ENCODE data around the gene SHC3. TPM values are rescaled to one million over a fixed set of nuclear protein-coding genes. Genes with fewer than 3 reads are reported as not detected.

SHC3 gene
- total RNA-seq, 1 donor from 2014 or later: 17.7 TPM

DNA sequence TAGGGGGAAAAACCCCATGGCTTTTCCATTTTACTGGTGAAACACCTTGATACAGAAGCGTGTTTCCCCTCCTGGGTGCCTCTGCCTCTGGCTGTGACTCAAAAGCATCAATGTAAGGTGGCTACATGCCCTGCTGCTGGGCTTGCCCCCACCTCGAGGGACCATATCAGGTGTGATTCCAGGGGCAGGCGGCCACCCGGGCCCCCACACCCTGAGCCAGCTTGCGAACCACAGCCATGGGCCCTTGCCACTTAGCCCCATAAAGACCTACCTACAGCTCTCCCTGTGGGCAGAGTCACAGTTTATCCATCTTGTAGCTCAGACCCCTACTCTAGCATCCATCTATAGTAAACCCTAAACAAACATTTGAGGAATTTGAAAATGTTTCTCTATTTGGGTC lies 10.8 kb downstream of the SHC3 start:
- TF ChIP-seq CTCF (conservative IDR thresholded peaks at IDR 0.05): no peak
- Mint-ChIP-seq H3K36me3 (ENCODE audit: low read depth) (peaks cover 5% of the 10 kb centered on the region), H3K4me1 (peaks cover 18% of the 10 kb centered on the region), H3K4me3 (no peak overlapping the region), H3K27me3 (ENCODE audit: low read depth) (no peaks in the 10 kb centered on the region), H3K27ac (ENCODE audit: unreplicated experiment) (no peak overlapping the region), H3K9me3 (no peaks in the 10 kb centered on the region)
- no peak for DNase-seq (ENCODE audit: low read depth, low spot score)

GRCh38 chr9:89166852-89167251 lies 11.8 kb downstream of the SHC3 start:
- TF ChIP-seq CTCF (conservative IDR thresholded peaks at IDR 0.05): no peak
- no peak overlapping the region for H3K27ac Mint-ChIP-seq (ENCODE audit: unreplicated experiment)
- no peaks in the 10 kb centered on the region for H3K27me3 Mint-ChIP-seq (ENCODE audit: low read depth)
- peaks cover 4% of the 10 kb centered on the region for H3K36me3 Mint-ChIP-seq (ENCODE audit: low read depth)
- H3K9me3 Mint-ChIP-seq: no peaks in the 10 kb centered on the region
- peaks cover 9% of the 10 kb centered on the region for H3K4me1 Mint-ChIP-seq
- no peak for DNase-seq (ENCODE audit: low read depth, low spot score)
- H3K4me3 Mint-ChIP-seq: no peak overlapping the region

DNA sequence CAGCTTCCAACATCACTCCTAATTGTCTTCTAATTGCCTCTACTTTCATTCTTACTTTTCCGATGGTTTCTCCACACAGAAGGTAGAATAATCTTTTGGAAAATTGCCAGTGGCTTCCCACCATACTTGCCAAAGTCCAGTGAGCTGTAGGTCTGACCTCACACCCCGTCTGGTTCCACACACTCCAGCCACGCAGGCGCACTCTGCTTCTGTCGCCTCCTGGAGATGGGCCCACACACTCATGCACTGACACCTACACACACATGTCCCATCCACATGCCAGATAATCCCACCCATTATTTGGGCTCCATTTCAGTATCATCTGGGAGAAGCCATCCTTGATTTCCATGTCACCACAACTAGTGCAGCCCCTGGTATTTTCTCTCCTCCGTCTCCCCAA lies 12.7 kb downstream of the SHC3 start:
- H3K4me3 Mint-ChIP-seq: no peak overlapping the region
- no peak for TF ChIP-seq CTCF (conservative IDR thresholded peaks at IDR 0.05)
- no peak overlapping the region for H3K27ac Mint-ChIP-seq (ENCODE audit: unreplicated experiment)
- peaks cover 7% of the 10 kb centered on the region for H3K36me3 Mint-ChIP-seq (ENCODE audit: low read depth)
- no peak for DNase-seq (ENCODE audit: low read depth, low spot score)
- H3K9me3 Mint-ChIP-seq: no peaks in the 10 kb centered on the region
- H3K27me3 Mint-ChIP-seq (ENCODE audit: low read depth): no peaks in the 10 kb centered on the region
- peaks cover 5% of the 10 kb centered on the region for H3K4me1 Mint-ChIP-seq

GRCh38 chr9:89165341-89165740 lies 13.3 kb downstream of the SHC3 start:
- DNase-seq (ENCODE audit: low read depth, low spot score): no peak
- Mint-ChIP-seq H3K9me3 (no peaks in the 10 kb centered on the region), H3K27ac (ENCODE audit: unreplicated experiment) (no peak overlapping the region), H3K36me3 (ENCODE audit: low read depth) (peaks cover 7% of the 10 kb centered on the region), H3K4me3 (no peak overlapping the region), H3K27me3 (ENCODE audit: low read depth) (no peaks in the 10 kb centered on the region), H3K4me1 (peaks cover 5% of the 10 kb centered on the region)
- TF ChIP-seq CTCF (conservative IDR thresholded peaks at IDR 0.05): no peak

GRCh38 chr9:89161221-89161620 lies 17.4 kb downstream of the SHC3 start:
- Mint-ChIP-seq H3K27ac (ENCODE audit: unreplicated experiment) (no peak overlapping the region), H3K9me3 (peaks cover 2% of the 10 kb centered on the region), H3K27me3 (ENCODE audit: low read depth) (no peaks in the 10 kb centered on the region), H3K36me3 (ENCODE audit: low read depth) (peaks cover 13% of the 10 kb centered on the region), H3K4me1 (peaks cover 5% of the 10 kb centered on the region), H3K4me3 (no peak overlapping the region)
- TF ChIP-seq CTCF (conservative IDR thresholded peaks at IDR 0.05): no peak
- DNase-seq (ENCODE audit: low read depth, low spot score): no peak

DNA sequence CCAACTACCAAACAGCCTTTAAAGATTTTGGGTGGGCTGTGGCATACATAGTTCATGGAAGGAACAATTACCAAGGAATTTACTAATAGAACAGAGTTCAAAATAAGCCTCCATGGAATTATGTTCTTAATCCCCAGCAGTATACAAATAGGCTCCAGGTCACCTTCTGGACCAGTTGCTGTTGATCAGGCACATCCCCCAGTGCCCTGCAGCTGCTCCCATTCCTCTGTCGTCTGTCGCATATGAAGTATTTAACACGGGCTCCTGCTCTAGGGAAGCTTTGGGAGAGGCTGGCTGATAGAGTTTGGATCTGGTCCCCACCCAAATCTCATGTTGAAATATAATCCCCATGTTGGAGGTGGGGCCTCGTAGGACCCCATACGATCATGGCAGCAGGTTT lies 17.8 kb downstream of the SHC3 start:
- TF ChIP-seq CTCF (conservative IDR thresholded peaks at IDR 0.05): no peak
- Mint-ChIP-seq H3K27me3 (ENCODE audit: low read depth) (no peaks in the 10 kb centered on the region), H3K4me1 (peaks cover 5% of the 10 kb centered on the region), H3K9me3 (peaks cover 2% of the 10 kb centered on the region), H3K4me3 (no peak overlapping the region), H3K27ac (ENCODE audit: unreplicated experiment) (no peak overlapping the region), H3K36me3 (ENCODE audit: low read depth) (peaks cover 12% of the 10 kb centered on the region)
- no peak for DNase-seq (ENCODE audit: low read depth, low spot score)

Data from neural crest cell (in vitro differentiated cells).